Activated T-cell treated with anti-CD3 and anti-CD28 coated beads, Interleukin-2, amount 50 U/mL, for 4 hours (primary cell): Measurements from ENCODE around the gene PRCC. TPM values are rescaled to one million over a fixed set of nuclear protein-coding genes. Genes with fewer than 3 reads are reported as not detected.

ENCODE experiments used
- ATAC-seq, 2 donors: fragments of 200-7000 bp; cut with Tn5 transposase; one replicate each; pipeline ENCODE4 v1.10.0; 2021
- DNase-seq: peaks from one replicate; pipeline ENCODE4 v3.0.0-alpha.2; 2020
- H3K27me3 Mint-ChIP-seq: one replicate; pipeline ENCODE4 v1.8.0; 2021; ENCODE audit warnings: low read depth, mixed read lengths
- H3K36me3 Mint-ChIP-seq: one replicate; pipeline ENCODE4 v1.8.0; 2022; ENCODE audit warnings: mixed read lengths; ENCODE audit not compliant: insufficient read depth
- H3K4me1 Mint-ChIP-seq: one replicate; pipeline ENCODE4 v1.8.0; 2021; ENCODE audit warnings: low read depth, mixed read lengths
- H3K4me3 Mint-ChIP-seq: one replicate; pipeline ENCODE4 v1.8.0; 2021; ENCODE audit warnings: mild to moderate bottlenecking, moderate library complexity, mixed read lengths
- H3K9me3 Mint-ChIP-seq: one replicate; pipeline ENCODE4 v1.8.0; 2021; ENCODE audit warnings: mixed read lengths
- total RNA-seq, 3 donors: library from RNA; stranded (reverse); gene quantifications; one replicate each; pipeline ENCODE4 v1.2.1, GENCODE V29; 2021

PRCC gene
- total RNA-seq, 3 donors from 2014 or later = 108 to 111 (median 111) TPM

DNA sequence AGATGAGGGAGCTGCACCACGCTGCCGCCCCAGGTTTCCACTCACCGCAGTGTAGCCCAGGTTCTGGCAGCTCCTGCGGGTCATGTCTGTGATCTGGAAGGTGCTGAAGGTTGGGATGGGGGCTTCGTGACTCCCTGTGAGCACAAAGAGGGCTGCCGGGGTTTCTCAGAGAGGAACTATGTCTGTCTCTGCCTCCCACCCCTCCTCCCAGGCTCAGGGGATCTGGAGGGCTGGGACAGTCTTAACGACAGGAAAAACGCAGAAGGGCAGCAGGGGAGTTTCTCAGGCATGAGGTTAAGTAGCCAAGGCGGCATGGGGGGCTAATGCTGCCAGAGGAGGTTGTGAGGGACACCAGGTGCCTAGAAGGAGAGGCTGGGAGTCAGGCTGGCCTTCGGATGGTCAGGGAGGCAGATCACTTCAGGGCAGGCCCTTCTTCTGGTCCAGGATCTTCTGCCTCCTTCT lies 48.7 kb downstream of the PRCC start:
- Mint-ChIP-seq H3K27me3 (no peaks in the 10 kb centered on the region), H3K4me1 (peaks cover 58% of the 10 kb centered on the region), H3K9me3 (no peaks in the 10 kb centered on the region), H3K4me3 (peak overlapping the region; percentile 81), H3K36me3 (peaks cover 38% of the 10 kb centered on the region)
- ATAC-seq (peak in 1 of 2 donors; percentile 0), DNase-seq (no peak)

DNA sequence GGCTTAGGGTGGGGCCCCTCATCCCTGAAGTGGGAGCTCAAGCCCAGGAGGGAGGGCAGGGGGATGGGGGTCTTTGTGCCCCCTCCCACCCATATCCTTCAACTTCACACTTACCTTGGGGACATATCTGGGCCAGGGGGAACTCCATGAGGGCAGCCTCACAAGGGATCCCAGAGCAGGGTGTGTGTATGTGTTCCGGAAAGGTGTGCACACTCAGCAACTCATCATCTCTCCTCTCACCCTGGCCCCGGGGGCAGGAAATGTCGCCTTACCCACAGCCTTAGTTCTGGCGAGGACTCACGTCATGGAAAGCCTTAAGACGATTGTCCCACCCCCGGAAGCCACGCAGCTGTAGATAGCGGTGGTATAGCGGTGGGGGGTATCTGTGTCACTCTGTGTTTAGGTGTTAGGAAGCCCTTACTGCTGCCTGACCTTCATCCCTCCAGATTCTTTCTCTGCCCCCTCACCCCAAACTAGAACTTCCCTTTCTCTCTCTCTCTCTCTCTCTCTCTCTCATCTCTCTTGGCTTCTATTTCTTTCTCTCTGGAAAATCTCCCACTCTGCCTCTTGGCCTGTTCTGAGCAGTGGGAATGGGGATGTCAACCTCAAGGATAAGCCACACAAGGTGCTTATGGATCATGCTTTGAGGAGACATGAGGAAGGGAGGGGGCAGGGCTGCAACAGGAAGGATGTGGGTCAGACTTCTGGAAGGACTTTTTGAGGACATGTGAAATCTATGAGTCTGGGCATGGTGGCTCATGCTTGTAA lies 49.4 kb downstream of the PRCC start, which contains the start of gene SH2D2A:
TSS of gene SH2D2A (minus strand) at position 288 of the 768 bp plus-strand sequence. CDS start at position 148, 140 bp downstream.
- H3K27me3 Mint-ChIP-seq = no peaks in the 10 kb centered on the region
- peaks cover 57% of the 10 kb centered on the region for H3K4me1 Mint-ChIP-seq
- H3K4me3 Mint-ChIP-seq = peak within 1 kb of the TSS; percentile 81
- ATAC-seq = peak; percentile 93 to 94
- no peaks in the 10 kb centered on the region for H3K9me3 Mint-ChIP-seq
- DNase-seq = peak; percentile 95
- peaks cover 31% of the 10 kb centered on the region for H3K36me3 Mint-ChIP-seq

DNA sequence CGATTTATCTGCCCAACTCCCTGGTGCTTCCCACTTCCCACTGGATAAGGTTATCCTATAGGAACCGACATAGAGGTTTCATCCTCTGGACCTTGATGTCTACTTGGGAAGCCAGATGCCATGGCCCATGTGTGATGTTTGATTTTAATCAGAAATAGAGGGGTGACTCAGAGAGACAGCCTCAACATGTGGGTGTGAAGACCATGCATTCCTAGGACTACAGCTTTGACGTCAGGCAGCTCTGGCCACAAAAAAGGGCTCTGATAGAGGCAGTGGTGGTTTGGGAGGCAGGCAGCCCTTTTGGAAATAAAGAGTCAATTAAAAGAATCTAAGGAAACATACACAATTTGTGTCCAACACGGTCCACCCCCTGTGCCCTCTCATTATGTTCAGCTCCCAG lies 54.5 kb downstream of the PRCC start:
- peaks cover 31% of the 10 kb centered on the region for H3K4me1 Mint-ChIP-seq
- no peak overlapping the region for H3K4me3 Mint-ChIP-seq
- peak; percentile 77 to 81 for ATAC-seq
- no peaks in the 10 kb centered on the region for H3K36me3 Mint-ChIP-seq
- no peak for DNase-seq
- H3K9me3 Mint-ChIP-seq = no peaks in the 10 kb centered on the region
- no peaks in the 10 kb centered on the region for H3K27me3 Mint-ChIP-seq

DNA sequence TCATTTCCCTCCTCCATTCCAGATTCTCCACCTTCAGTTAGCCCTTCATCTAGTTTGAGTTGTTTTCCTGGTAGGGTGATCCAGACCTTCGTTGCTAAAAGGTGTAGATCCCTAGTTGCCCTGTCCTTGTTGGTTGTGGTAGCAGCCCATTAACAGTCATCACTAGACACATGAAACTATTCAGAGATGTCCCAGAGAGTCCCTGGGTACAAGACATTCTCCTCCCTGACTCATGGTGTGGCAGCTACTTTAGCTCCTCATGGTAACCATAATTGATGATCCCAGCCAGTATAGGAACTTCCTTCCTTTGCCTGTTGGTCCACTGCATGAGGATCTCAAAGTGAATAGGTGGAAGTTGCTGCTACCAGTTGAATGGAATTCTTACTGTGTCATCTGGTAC lies 55.3 kb downstream of the PRCC start:
- no peak overlapping the region for H3K4me3 Mint-ChIP-seq
- H3K27me3 Mint-ChIP-seq = no peaks in the 10 kb centered on the region
- H3K36me3 Mint-ChIP-seq = no peaks in the 10 kb centered on the region

DNA sequence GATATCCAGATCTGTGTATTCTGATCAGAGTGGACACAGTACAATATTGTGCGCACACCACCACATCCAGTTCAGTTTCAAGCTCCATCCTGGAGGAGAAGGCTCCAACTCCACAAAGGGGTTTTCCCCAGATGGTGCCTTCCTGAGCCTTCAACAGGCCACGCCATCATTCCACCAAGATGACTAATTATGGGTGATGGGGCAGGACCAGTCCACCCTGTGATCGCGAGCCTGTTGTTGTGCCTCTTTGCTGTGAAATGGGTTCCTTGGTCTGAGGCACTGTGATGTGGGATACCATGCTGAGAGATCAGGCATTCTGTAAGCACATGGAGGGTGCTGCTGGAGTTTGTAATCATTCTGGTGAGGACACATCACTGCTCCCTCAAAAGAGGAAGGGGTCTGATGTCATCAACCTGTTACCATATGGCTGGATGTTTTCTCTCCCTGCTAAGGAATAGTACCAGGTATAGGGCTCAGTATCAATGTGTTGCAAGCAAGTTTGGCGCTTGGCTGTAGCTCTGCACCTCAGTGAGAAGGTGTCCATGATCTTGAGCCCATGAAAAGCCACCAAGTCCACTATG lies 56.0 kb downstream of the PRCC start:
- ATAC-seq (no peak), DNase-seq (no peak)
- Mint-ChIP-seq H3K27me3 (no peaks in the 10 kb centered on the region), H3K4me3 (no peak overlapping the region), H3K4me1 (peaks cover 24% of the 10 kb centered on the region), H3K36me3 (no peaks in the 10 kb centered on the region), H3K9me3 (no peaks in the 10 kb centered on the region)

More for the DNA sequence above, 55.3 kb downstream of the PRCC start:
- ATAC-seq (no peak), DNase-seq (no peak)
- Mint-ChIP-seq H3K9me3 (no peaks in the 10 kb centered on the region), H3K4me1 (peaks cover 27% of the 10 kb centered on the region)

DNA sequence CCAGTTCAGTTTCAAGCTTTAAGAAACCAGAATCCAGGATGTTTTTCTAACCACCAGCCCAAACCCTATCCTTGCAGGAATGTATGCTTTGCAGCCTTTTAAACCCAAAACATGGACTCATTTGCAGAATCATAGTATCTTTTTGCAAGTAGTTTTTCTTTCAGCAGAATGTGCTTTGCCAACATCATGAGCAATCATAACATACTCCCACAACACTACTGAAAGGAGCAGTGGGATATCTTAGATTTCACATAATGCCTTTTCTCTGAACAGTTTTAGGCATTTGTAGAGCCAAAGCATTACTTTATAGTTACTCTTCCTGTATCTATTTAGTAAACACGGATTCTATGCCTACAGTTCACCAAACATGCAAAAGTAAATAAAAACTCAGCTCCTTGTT lies 59.3 kb downstream of the PRCC start:
- DNase-seq (no peak), ATAC-seq (no peak)
- no peak overlapping the region for H3K4me3 Mint-ChIP-seq
- H3K4me1 Mint-ChIP-seq = peaks cover 12% of the 10 kb centered on the region
- no peaks in the 10 kb centered on the region for H3K27me3 Mint-ChIP-seq
- H3K36me3 Mint-ChIP-seq = no peaks in the 10 kb centered on the region
- no peaks in the 10 kb centered on the region for H3K9me3 Mint-ChIP-seq

DNA sequence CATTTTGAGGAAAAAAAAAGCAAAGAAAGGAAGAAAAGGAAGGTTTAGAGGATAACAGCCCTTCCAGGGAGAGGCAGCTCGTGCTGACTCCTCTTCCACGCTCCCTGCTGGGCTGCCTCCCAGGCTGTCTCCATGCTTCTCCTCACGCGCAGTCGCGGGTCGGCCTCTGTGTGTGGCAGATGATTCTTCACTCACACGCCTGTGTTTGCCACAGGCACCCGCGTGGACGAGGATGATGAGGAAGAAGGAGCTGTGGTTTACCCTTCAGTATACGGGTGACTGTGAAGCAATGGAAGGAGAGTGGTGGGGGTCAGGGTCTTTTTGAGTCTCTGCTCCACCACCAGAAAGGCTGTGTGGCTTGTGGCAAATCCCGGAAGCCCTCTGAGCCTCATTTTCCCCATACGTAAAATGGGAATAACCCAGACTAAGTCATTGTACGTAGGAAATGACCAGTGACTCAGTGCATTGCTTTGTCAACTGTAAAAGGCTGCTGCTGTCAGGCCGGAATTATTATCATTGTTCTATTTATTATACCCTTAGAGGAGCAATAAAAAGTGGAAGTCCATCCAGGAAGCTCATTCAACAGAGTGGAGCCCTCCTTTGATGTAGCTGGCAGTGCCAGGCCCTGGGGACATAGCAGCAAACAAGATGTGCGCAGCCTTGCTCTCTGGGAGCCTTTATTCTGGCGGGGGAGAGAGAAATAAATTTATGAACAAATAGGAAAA lies 61.2 kb downstream of the PRCC start:
- ATAC-seq = no peak
- no peak overlapping the region for H3K4me3 Mint-ChIP-seq

DNA sequence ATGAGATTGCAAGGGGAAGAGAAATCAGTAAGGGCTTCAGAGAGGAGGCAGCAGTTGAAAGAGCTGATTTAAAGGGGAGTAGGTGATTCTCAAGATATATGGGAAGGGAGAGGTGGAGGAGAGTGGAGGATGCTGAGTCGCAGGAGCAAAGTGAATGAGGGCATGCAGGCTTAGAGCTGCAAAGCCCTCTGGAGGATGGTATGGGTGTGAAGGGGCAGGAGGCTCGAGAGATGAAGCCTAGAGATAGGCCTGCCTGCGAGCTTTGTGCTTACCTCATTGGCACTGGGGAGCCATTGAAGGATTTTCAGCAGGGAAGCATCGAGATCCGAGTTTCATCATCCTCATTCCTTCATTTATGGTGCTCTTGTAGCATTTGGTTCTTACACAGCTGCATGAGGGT lies 65.1 kb downstream of the PRCC start:
- Mint-ChIP-seq H3K36me3 (no peaks in the 10 kb centered on the region), H3K4me3 (no peak overlapping the region), H3K4me1 (peaks cover 12% of the 10 kb centered on the region), H3K27me3 (peaks cover 4% of the 10 kb centered on the region), H3K9me3 (no peaks in the 10 kb centered on the region)
- ATAC-seq = no peak
- no peak for DNase-seq

More for the DNA sequence above, 61.2 kb downstream of the PRCC start:
- DNase-seq = no peak
- H3K27me3 Mint-ChIP-seq = no peaks in the 10 kb centered on the region
- H3K9me3 Mint-ChIP-seq = no peaks in the 10 kb centered on the region
- H3K4me1 Mint-ChIP-seq = no peaks in the 10 kb centered on the region
- H3K36me3 Mint-ChIP-seq = no peaks in the 10 kb centered on the region

DNA sequence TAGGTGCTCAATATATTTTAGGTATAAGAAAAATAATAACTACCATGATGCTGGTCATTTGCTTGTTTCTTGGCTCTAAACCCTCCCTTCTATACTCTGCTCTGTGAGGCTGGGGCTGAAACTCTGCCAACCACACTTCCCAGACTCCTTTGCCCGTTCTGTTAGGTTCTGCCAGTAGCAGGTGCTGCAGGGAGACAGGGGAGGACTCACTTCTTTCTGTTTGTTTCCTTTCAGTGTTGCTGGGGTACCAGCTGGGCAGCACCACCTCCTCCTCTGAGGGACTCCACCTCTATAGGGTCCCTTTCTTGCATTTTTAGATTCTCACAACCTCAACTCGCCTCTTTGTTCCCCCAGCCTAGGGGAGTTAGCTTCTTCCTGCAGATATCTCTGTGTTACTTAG lies 66.3 kb downstream of the PRCC start:
- Mint-ChIP-seq H3K4me1 (peaks cover 13% of the 10 kb centered on the region), H3K36me3 (no peaks in the 10 kb centered on the region), H3K27me3 (peaks cover 4% of the 10 kb centered on the region), H3K4me3 (no peak overlapping the region), H3K9me3 (no peaks in the 10 kb centered on the region)
- DNase-seq (no peak), ATAC-seq (peak in 1 of 2 donors; percentile 27)

DNA sequence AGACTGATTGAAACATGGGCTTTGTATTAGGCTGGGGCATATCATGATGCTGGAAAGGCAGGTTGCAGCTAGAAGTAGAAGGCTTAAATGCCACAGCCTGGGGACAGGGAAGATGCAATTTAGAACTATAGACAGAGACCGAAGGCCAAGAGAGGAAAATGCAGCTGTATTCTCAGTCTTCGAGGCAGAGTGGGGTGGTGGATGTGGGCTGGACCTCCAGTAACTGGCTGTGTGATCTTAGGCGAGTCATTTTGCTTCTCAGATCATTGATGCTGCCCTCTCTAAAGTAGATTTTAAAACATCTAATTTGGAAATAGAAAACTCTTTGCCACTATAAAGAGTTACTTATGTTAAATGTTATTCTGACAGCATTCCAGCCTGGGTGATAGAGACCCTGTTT lies 67.0 kb downstream of the PRCC start:
- Mint-ChIP-seq H3K36me3 (no peaks in the 10 kb centered on the region), H3K27me3 (peaks cover 10% of the 10 kb centered on the region), H3K9me3 (no peaks in the 10 kb centered on the region), H3K4me1 (peaks cover 16% of the 10 kb centered on the region), H3K4me3 (no peak overlapping the region)
- DNase-seq = no peak
- no peak for ATAC-seq

DNA sequence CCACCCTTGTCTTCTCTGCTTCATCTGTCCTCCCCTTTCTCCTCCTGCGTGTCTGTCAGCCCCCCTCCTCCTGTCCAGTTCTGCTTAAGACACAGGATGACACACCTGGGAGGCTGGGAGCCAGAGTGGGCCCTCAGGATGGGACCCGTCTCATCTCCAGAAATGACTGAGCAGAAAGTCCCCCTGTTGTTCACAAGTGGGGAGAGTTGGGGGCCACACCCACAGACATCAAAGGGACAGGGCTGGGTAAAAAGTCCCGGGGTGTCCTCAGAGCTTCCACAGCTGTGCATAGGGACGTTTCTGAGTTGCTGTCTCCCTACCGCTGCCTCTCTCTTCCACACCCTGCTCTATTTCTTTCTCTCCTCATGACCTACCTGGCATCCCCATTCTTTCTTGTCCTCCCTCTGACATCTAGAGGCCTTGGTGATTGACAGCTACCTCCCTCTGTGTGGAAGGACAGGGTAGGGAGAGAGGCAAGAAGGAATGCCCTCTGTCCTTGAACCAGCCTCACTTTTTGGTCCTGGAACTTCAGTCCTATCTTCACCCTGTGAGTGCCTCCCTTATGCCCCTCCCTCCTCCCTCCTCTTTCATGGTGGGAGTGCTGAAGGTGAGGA lies 68.8 kb downstream of the PRCC start:
- peak; percentile 69 to 74 for ATAC-seq
- Mint-ChIP-seq H3K27me3 (peaks cover 21% of the 10 kb centered on the region), H3K4me1 (peaks cover 16% of the 10 kb centered on the region)

DNA sequence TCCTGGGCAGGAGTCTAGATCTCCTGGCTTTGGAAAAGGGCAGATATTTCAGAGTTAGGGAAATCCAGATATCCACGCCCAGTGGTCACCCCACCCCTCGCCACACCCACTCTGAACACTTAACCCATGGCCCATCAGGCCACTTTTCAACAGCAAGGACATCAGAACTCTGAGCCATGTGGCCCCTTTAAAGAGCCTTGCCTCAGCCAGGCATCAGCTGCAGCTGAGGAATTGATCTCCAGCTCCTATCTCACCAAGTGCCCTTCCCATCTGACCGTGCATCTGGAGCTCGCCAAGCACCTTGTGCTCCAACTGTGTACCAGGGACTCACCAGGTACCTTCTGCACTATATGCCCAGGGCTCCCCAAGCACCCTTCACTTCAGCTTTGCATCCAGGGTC lies 69.6 kb downstream of the PRCC start:
- H3K4me3 Mint-ChIP-seq = no peak overlapping the region
- peaks cover 16% of the 10 kb centered on the region for H3K4me1 Mint-ChIP-seq
- H3K27me3 Mint-ChIP-seq = peaks cover 28% of the 10 kb centered on the region
- DNase-seq (no peak), ATAC-seq (no peak)
- no peaks in the 10 kb centered on the region for H3K36me3 Mint-ChIP-seq
- H3K9me3 Mint-ChIP-seq = no peaks in the 10 kb centered on the region

More for the DNA sequence above, 68.8 kb downstream of the PRCC start:
- Mint-ChIP-seq H3K4me3 (no peak overlapping the region), H3K9me3 (no peaks in the 10 kb centered on the region), H3K36me3 (no peaks in the 10 kb centered on the region)
- peak; percentile 18 for DNase-seq

DNA sequence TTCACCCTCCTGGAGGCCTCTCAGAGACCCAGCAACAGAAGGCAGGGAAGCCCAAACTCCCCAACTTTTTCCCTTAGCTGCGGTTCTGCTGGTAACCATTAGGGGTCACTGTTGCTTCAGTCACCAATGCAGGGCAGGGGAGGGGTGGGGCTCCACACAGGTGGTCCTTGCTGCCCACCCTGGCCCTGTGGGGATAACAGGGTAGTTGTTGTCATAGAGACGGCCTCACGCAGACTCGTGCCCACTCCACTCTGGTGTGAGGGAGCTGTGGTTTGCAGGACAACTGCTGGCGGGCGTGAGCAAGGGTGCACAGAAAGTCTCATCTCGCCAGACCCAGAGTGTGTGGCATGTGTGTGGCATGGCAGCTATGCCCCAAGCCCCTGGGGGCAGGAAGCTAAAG lies 71.6 kb downstream of the PRCC start:
- no peak overlapping the region for H3K4me3 Mint-ChIP-seq
- no peaks in the 10 kb centered on the region for H3K36me3 Mint-ChIP-seq
- peaks cover 17% of the 10 kb centered on the region for H3K4me1 Mint-ChIP-seq
- ATAC-seq (peak; percentile 44 to 50), DNase-seq (peak; percentile 38)
- H3K27me3 Mint-ChIP-seq = peaks cover 46% of the 10 kb centered on the region
- H3K9me3 Mint-ChIP-seq = no peaks in the 10 kb centered on the region

DNA sequence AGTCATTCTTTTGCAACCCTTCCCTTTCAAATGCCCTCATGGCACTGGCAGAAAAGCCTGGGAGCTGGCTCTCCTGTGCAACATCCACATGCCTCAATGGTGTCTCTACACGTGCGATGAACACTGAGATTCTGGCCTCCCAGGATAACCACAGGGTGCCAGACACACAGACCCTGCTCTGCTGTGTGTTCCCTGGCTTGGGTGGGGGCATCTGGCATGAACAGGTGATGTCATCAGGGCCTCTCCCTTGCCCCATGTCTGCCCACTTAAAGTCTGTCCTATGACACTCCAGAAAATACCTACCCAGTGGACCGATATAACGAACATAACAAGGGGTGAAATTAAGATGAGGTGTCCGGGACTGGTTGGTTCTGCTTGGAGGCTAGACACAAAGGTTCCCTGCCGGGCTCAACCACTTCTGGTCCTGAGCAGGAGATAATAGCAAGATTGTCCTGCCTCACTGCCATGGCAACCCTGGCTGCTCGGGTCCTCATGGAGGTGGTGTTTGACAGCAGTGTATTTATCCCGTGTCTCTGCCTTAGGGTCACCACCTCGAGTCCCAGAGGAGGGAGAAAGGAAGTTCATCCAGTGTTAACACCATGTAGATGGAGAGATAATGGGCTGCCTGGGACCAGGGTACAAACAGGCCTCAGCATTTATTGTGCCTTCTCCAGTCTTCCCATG lies 72.2 kb downstream of the PRCC start:
- H3K36me3 Mint-ChIP-seq = no peaks in the 10 kb centered on the region
- H3K4me3 Mint-ChIP-seq = no peak overlapping the region
- H3K9me3 Mint-ChIP-seq = no peaks in the 10 kb centered on the region
- ATAC-seq (no peak), DNase-seq (no peak)
- H3K4me1 Mint-ChIP-seq = peaks cover 18% of the 10 kb centered on the region
- H3K27me3 Mint-ChIP-seq = peaks cover 50% of the 10 kb centered on the region
